ENCODE measurements around the gene SMNDC1. TPM values are rescaled to one million over a fixed set of nuclear protein-coding genes. Genes with fewer than 3 reads are reported as not detected.

SMNDC1 gene
- total and polyA plus RNA-seq, 2 of the 4 experiments (the other 2 are of a cell fraction): 3.9 to 15.1 TPM

- no peak overlapping the region for H2AK9ac ChIP-seq (replicated peaks; ENCODE audit: low read depth, low read length, poor library complexity)
- no TSS peak for BruUV-seq (replicated peaks)
- H4K91ac ChIP-seq (ENCODE audit: insufficient read depth, low read depth, low read length): no peak overlapping the region
- no peaks in the 10 kb centered on the region for H4K20me1 ChIP-seq (ENCODE audit: insufficient read depth, low read length)
- H3K9ac ChIP-seq (ENCODE audit: low read depth, low read length): no peak overlapping the region
- peaks cover 4% of the 10 kb centered on the region; the same call in 1 of the 2 replicates for H3K4me1 ChIP-seq (ENCODE audit: control insufficient read depth, insufficient read depth, low read length)
- H3K56ac ChIP-seq (ENCODE audit: extremely low read depth, insufficient read depth, low read length): no peak overlapping the region
- no peak overlapping the region for H3K23ac ChIP-seq (ENCODE audit: low read depth, low read length)
- no peaks in the 10 kb centered on the region for H3K27me3 ChIP-seq (ENCODE audit: control insufficient read depth, insufficient read depth, low read length)
- no peak overlapping the region for H2BK120ac ChIP-seq (ENCODE audit: low read depth, low read length)
- H2BK15ac ChIP-seq (ENCODE audit: low read depth, low read length): no peak overlapping the region
- H3K36me3 ChIP-seq (ENCODE audit: control insufficient read depth, insufficient read depth, low read length): no peaks in the 10 kb centered on the region
- DNase-seq: no peak
- ATAC-seq (ENCODE audit: low read depth): no peak
- CTCF ChIA-PET: no interaction called here
- TF ChIP-seq MAFK (IDR thresholded peaks at IDR 0.05; ENCODE audit: low read depth, low read length): no peak
- TF ChIP-seq, protein P1, sequence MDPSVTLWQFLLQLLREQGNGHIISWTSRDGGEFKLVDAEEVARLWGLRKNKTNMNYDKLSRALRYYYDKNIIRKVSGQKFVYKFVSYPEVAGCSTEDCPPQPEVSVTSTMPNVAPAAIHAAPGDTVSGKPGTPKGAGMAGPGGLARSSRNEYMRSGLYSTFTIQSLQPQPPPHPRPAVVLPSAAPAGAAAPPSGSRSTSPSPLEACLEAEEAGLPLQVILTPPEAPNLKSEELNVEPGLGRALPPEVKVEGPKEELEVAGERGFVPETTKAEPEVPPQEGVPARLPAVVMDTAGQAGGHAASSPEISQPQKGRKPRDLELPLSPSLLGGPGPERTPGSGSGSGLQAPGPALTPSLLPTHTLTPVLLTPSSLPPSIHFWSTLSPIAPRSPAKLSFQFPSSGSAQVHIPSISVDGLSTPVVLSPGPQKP (IDR thresholded peaks at IDR 0.05; ENCODE audit: borderline replicate concordance, low read depth, low read length): no peak
- no peak for TF ChIP-seq RAD21 (IDR thresholded peaks at IDR 0.05; ENCODE audit: low read length)
- TF ChIP-seq USF2 (IDR thresholded peaks at IDR 0.05; ENCODE audit: low read depth, low read length): no peak
- TF ChIP-seq NFE2L2 (IDR thresholded peaks at IDR 0.05; ENCODE audit: low read depth, low read length): no peak
- no peak for TF ChIP-seq RFX5 (IDR thresholded peaks at IDR 0.05; ENCODE audit: low read depth, low read length)
- no peak for TF ChIP-seq BHLHE40 (IDR thresholded peaks at IDR 0.05; ENCODE audit: low read depth, low read length)
- TF ChIP-seq, protein P2, sequence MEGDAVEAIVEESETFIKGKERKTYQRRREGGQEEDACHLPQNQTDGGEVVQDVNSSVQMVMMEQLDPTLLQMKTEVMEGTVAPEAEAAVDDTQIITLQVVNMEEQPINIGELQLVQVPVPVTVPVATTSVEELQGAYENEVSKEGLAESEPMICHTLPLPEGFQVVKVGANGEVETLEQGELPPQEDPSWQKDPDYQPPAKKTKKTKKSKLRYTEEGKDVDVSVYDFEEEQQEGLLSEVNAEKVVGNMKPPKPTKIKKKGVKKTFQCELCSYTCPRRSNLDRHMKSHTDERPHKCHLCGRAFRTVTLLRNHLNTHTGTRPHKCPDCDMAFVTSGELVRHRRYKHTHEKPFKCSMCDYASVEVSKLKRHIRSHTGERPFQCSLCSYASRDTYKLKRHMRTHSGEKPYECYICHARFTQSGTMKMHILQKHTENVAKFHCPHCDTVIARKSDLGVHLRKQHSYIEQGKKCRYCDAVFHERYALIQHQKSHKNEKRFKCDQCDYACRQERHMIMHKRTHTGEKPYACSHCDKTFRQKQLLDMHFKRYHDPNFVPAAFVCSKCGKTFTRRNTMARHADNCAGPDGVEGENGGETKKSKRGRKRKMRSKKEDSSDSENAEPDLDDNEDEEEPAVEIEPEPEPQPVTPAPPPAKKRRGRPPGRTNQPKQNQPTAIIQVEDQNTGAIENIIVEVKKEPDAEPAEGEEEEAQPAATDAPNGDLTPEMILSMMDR (conservative IDR thresholded peaks at IDR 0.05; ENCODE audit: low read depth, low read length): no peak
- TF ChIP-seq SMC3 (IDR thresholded peaks at IDR 0.05; ENCODE audit: low read depth, low read length): no peak
- TF ChIP-seq POLR2A (IDR thresholded peaks at IDR 0.05; ENCODE audit: low read depth, low read length): no peak
- no peak for TF ChIP-seq FOS (IDR thresholded peaks at IDR 0.05; ENCODE audit: low read depth, low read length)
- no peak for TF ChIP-seq RCOR1 (IDR thresholded peaks at IDR 0.05; ENCODE audit: insufficient replicate concordance, low read length)
- TF ChIP-seq CEBPB (IDR thresholded peaks at IDR 0.05; ENCODE audit: low read depth, low read length): no peak
- no peak for TF ChIP-seq MAZ (IDR thresholded peaks at IDR 0.05; ENCODE audit: borderline replicate concordance, low read depth, low read length)
- no peak for TF ChIP-seq CHD1 (IDR thresholded peaks at IDR 0.05; ENCODE audit: low read depth, low read length)
- H3K18ac ChIP-seq (ENCODE audit: low read depth, low read length): no peak overlapping the region
- no peak overlapping the region for H3K4ac ChIP-seq (ENCODE audit: low read depth, low read length)
- dilution Hi-C loops (cut with HindIII; ENCODE audit: low sequenced_read_pairs, unreplicated experiment): no loop called here
- no peak overlapping the region for H3K14ac ChIP-seq (replicated peaks; ENCODE audit: low read depth, low read length)
- H3K4me3 ChIP-seq (ENCODE audit: insufficient read depth, low read depth, low read length): no peak overlapping the region
- peaks cover 3% of the 10 kb centered on the region; the same call in 1 of the 2 replicates for H3K9me1 ChIP-seq (ENCODE audit: insufficient read depth, low read length)
- POLR2A ChIA-PET (ENCODE audit: unreplicated experiment): no interaction called here
- no peak overlapping the region for H4K8ac ChIP-seq (ENCODE audit: low read depth in 2 of 2, low read length in 2 of 2)
- no peak overlapping the region for H4K5ac ChIP-seq (ENCODE audit: low read depth, low read length)
- no peak overlapping the region for H2BK5ac ChIP-seq (ENCODE audit: low read depth, low read length, poor library complexity, severe bottlenecking)
- no peaks in the 10 kb centered on the region for H3K79me1 ChIP-seq (ENCODE audit: low read depth in 1 of 2, low read length in 2 of 2)
- no peak overlapping the region for H2AFZ ChIP-seq (replicated peaks; ENCODE audit: low read length, poor library complexity)
- H3K27ac ChIP-seq (ENCODE audit: insufficient read depth, low read length): no peak overlapping the region
- intact Hi-C loops (cut with micrococcal nuclease): no loop called here
- peak overlapping the region; percentile 3; the same call in 1 of the 2 replicates for H2AK5ac ChIP-seq (ENCODE audit: low read depth, low read length)
- in situ Hi-C loops (cut with MboI; ENCODE audit: low sequenced_read_pairs): no loop called here
- no peaks in the 10 kb centered on the region for H3K9me3 ChIP-seq (ENCODE audit: control insufficient read depth, insufficient read depth, low read length)
- no peak overlapping the region for H2BK20ac ChIP-seq (ENCODE audit: low read depth, low read length)
- WGBS, 2 experiments (ENCODE audit: extremely low coverage in 2 of 2, insufficient read length in 1 of 2): 88% methylated on average over 1 of the region's 5 CpGs; no CpG with 5 or more reads in 1 of the 2 experiments
- H3K4me2 ChIP-seq (ENCODE audit: low read depth, low read length): no peak overlapping the region
Measured at GRCh38 chr10:110343947-110344346, 39.2 kb upstream of the SMNDC1 start.
